HG03575 (cell line): ENCODE data around the gene ANTXR2.
"Not testable (repeated sequence)": the region's sequence is repeated elsewhere in the genome, so short reads cannot be mapped to it uniquely, and the experiment has no call there.

Source experiments
- ATAC-seq: cut with Tn5 transposase; IDR thresholded peaks from one replicate; pipeline ENCODE4 v1.9.1; 2021; ENCODE audit not compliant: unreplicated experiment, insufficient number of reproducible peaks, low FRiP score; ENCODE audit errors: extremely low read depth

ANTXR2 gene

GRCh38 chr4:80006935-80007744 is 65.9 kb downstream of the ANTXR2 start:
- no peak for ATAC-seq

- ATAC-seq, result no peak
Measured at GRCh38 chr4:80005863-80006262, 67.2 kb downstream of the ANTXR2 start.

- ATAC-seq, result no peak
Measured at GRCh38 chr4:80004319-80004718, 68.7 kb downstream of the ANTXR2 start.

GRCh38 chr4:80002559-80002958 is 70.5 kb downstream of the ANTXR2 start:
- not testable (repeated sequence) for ATAC-seq

GRCh38 chr4:79999048-79999447 is 74.0 kb downstream of the ANTXR2 start:
- not testable (repeated sequence) for ATAC-seq

GRCh38 chr4:79998201-79998600 is 74.8 kb downstream of the ANTXR2 start:
- no peak for ATAC-seq

- ATAC-seq, result no peak
Measured at GRCh38 chr4:79996851-79997250, 76.2 kb downstream of the ANTXR2 start.

GRCh38 chr4:79993476-79993875 is 79.6 kb downstream of the ANTXR2 start:
- ATAC-seq, result no peak

- ATAC-seq, result no peak
Measured at GRCh38 chr4:79991601-79992000, 81.4 kb downstream of the ANTXR2 start.

- ATAC-seq, result not testable (repeated sequence)
Measured at GRCh38 chr4:79991100-79991499, 81.9 kb downstream of the ANTXR2 start.

- ATAC-seq, result no peak
Measured at GRCh38 chr4:79987401-79987800, 85.6 kb downstream of the ANTXR2 start.

GRCh38 chr4:79983431-79983830 is 89.6 kb downstream of the ANTXR2 start:
- no peak for ATAC-seq

GRCh38 chr4:79982601-79983322 is 90.3 kb downstream of the ANTXR2 start:
- no peak for ATAC-seq

GRCh38 chr4:79980448-79980847 is 92.6 kb downstream of the ANTXR2 start:
- no peak for ATAC-seq

GRCh38 chr4:79979785-79980437 is 93.1 kb downstream of the ANTXR2 start:
- no peak for ATAC-seq

GRCh38 chr4:79977131-79977840 is 95.7 kb downstream of the ANTXR2 start:
- ATAC-seq, result no peak

- ATAC-seq, result no peak
Measured at GRCh38 chr4:79964400-79965211, 108.4 kb downstream of the ANTXR2 start.

GRCh38 chr4:79964020-79964399 is 109.0 kb downstream of the ANTXR2 start:
- ATAC-seq, result no peak

GRCh38 chr4:79959652-79960051 is 113.4 kb downstream of the ANTXR2 start:
- ATAC-seq, result no peak
